AG10803 (cell line): ENCODE results near the gene TNFRSF1A.
A peak's percentile ranks its signal among the peaks of the same experiment; 100 is the strongest.

ENCODE experiments used
- DNase-seq: peaks from one replicate; pipeline ENCODE4 v3.0.0; 2010; ENCODE audit warnings: low read depth
- H3K4me3 ChIP-seq: 2 replicates; pipeline ENCODE4 v1.5.1; 2011; ENCODE audit warnings: mild to moderate bottlenecking, low read length, control low read depth
- TF ChIP-seq, protein P1 (sequence below): conservative IDR thresholded peaks from 2 replicates; pipeline ENCODE4 v1.5.1; 2011; ENCODE audit warnings: mild to moderate bottlenecking, low read length, control low read depth, inconsistent platforms

The TNFRSF1A gene

DNA sequence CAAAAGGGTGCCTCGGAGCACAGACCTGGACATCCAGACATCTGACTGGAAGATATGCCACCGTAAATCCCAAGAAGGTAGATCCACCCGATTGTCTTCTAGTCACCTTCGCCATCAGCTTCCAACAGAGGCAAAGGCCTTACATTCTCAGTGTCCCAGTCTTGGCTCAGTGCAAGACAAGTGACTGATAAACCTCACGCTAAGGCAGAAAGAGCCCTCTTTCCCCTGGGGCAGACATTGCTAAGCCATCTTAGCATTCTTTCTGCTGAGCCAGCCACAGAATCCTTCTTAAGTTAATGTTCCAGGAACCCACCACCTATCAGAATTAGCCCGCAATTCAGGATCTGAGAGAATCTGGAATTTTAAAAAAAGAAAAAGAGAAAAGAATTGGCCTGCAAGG, 35.7 kb downstream of the TNFRSF1A start:
- DNase-seq = no peak

DNA sequence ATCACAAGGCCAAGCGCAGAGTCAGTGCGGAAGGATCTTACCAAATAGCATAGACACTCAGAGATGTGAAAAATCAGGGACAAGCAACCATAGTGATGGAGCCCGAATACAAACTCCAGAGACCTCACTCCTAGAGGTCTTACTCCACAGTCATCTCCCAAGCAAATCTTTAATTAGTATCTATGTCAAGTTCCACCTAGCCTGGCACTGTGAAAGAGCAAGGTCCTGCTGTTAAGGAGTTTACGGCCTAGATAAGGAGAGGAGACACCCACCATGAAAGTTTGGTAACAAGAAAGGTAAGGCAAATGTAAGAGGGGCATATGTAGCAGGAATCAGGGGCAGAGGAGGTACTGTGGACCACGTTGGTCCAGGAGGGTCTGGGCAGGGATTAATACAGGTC, 38.8 kb downstream of the TNFRSF1A start:
- H3K4me3 ChIP-seq = no peak overlapping the region
- TF ChIP-seq, protein P1, sequence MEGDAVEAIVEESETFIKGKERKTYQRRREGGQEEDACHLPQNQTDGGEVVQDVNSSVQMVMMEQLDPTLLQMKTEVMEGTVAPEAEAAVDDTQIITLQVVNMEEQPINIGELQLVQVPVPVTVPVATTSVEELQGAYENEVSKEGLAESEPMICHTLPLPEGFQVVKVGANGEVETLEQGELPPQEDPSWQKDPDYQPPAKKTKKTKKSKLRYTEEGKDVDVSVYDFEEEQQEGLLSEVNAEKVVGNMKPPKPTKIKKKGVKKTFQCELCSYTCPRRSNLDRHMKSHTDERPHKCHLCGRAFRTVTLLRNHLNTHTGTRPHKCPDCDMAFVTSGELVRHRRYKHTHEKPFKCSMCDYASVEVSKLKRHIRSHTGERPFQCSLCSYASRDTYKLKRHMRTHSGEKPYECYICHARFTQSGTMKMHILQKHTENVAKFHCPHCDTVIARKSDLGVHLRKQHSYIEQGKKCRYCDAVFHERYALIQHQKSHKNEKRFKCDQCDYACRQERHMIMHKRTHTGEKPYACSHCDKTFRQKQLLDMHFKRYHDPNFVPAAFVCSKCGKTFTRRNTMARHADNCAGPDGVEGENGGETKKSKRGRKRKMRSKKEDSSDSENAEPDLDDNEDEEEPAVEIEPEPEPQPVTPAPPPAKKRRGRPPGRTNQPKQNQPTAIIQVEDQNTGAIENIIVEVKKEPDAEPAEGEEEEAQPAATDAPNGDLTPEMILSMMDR = no peak

More for the DNA sequence above, 35.7 kb downstream of the TNFRSF1A start:
- TF ChIP-seq, protein P1 = no peak
- no peak overlapping the region for H3K4me3 ChIP-seq

DNA sequence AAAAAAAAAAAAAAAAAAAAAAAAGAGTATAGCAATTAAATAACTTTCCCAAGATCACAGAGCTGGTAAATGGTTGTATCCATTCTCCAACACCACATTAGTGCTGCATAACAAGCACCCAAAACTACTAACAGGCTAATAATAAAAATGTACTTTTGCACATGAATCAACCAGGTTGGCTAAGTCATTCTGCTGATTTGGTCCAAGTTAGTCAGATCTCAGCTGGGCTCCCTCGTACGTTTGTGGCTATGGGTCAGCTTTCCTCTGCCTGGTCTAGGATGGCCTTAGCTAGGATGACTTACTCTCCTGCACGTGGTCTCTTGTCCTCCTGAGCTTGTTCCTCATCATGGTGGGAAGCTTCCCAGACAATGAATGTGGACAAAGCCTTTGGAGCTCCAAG, 39.3 kb downstream of the TNFRSF1A start:
- DNase-seq = no peak
- H3K4me3 ChIP-seq = no peak overlapping the region
- TF ChIP-seq, protein P1 = no peak

More for the DNA sequence above, 38.8 kb downstream of the TNFRSF1A start:
- no peak for DNase-seq

DNA sequence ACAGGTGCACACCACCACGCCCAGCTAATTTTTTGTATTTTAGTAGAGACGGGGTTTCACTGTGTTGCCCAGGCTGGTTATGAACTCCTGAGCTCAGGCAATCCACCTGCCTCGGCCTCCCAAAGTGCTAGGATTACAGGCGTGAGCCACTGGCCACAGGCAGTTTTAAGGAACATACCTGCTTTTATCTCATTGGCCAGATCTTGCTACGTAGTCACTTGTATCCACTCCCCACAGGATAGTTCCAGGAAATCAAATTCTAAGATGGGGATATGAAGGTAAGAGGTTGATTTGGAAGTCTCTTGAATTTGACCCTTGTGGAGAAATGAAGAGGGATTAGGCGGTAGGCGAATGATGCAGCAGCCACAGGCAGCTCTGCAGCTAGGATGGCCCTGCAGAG, 40.2 kb downstream of the TNFRSF1A start:
- TF ChIP-seq, protein P1 = no peak
- DNase-seq = no peak

DNA sequence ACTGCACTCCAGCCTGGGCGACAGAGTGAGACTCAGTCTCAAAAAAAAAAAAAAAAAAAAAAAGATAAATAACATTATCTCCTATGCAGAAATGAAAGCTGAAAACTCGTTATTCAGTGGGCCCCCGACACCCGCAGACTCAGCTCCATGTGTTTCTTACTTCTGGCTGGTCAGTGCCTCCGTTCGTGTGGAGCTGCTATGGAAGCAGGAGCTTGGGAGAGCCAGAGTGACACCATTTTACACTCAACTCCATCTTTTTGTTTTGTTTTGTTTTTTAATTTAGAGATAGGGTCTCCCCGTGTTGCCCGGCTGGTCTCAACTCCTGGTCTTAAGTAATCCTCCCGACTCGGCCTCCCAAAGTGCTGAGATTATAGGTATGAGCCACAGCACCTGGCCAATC, 44.7 kb downstream of the TNFRSF1A start:
- no peak overlapping the region for H3K4me3 ChIP-seq
- DNase-seq = no peak
- TF ChIP-seq, protein P1 = no peak

More for the DNA sequence above, 40.2 kb downstream of the TNFRSF1A start:
- H3K4me3 ChIP-seq = no peak overlapping the region

DNA sequence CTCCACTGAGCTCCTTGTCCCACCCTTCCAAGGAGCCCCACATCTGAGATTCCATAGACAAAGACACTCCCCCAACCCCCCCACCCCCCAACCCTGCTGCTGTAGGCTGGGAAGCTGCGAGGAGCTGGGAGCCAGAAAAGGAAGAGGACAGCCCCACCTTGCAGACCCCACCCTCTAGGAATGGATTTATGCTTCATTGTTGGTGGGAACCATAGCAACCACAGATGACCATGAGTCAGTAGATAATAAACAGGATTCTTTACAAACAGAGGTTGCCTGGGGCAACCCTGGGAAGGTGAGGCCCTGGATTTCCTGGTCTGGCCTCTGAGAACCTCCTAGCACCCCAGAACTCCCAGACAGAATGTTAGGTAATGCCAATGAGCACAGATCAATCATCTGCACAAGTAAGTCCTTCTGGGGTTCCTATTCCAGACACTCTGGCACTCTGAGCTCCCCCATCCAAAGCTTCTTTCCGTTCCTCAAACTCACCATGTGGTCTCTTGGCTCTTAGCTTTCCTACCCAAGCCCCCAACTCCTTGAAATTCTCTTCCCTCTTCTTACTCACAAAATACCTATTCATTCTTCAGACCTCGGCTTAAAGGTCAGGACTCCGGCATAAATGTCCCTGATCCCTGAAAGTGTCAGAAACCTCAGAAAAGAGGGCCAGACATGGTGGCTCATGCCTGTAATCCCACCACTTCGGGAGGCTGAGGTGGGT, 46.6 kb downstream of the TNFRSF1A start:
- no peak overlapping the region for H3K4me3 ChIP-seq
- DNase-seq = peak; percentile 87
- TF ChIP-seq, protein P1 = no peak

DNA sequence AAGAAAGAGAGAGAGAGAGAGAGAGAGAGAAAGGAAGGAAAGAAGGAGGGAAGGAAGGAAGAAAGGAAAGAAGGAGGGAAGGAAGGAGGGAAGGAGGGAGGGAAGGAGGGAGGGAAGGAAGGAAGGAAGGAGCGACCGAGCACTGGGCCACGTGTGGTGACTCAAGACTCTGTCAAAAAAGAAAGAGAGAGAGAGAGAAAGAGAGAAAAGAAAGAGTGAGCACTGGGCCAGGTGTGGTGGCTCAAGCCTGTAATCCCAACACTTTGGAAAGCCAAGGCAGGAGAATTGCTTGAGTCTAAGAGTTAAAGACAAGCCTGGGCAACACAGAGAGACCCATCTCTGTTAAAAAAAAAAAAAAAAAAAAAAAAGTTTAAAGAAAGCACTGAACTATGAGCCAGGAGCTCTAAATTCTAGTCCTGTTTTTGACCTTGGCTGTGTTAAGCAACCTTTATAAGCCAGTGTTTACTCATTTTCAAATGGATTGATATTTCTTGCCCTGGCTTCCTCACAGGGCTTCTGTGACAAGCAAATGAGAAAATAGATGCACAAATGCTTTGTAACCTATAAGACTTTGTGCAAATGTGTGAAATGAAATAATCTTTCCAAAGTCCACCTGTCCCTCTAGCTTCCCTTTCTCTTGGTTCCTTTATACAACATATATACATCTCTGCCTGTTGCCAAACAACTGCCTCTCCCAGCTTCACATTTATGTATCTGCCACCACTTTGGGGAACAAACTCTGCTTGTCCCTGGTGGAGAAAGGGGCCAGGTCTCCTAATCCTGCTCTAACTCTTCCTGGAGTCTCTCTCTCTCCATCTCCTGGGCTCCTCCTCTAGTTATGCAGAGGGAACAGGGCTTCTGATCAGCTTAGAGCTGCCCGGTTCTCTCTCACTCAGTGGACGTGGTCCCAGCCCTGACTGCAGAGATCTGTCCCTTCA, 47.5 kb downstream of the TNFRSF1A start:
- DNase-seq = no peak

More for the DNA sequence above, 47.5 kb downstream of the TNFRSF1A start:
- no peak overlapping the region for H3K4me3 ChIP-seq
- TF ChIP-seq, protein P1 = no peak
